ENCODE results near the gene GBP2.

GBP2 gene

GRCh38 chr1:89169166-89169565, 43.3 kb upstream of the GBP2 start:
- no peaks in the 10 kb centered on the region for H3K36me3 ChIP-seq
- H3K4me3 ChIP-seq (ENCODE audit: low read depth, low read length): no peak overlapping the region
- TF ChIP-seq CTCF (IDR thresholded peaks at IDR 0.05; ENCODE audit: low read depth, low read length): no peak
- H3K27me3 ChIP-seq: no peaks in the 10 kb centered on the region
- no peaks in the 10 kb centered on the region for H3K9me3 ChIP-seq
- DNase-seq: no peak
- H3K4me1 ChIP-seq: no peaks in the 10 kb centered on the region

GRCh38 chr1:89167590-89168230, 41.8 kb upstream of the GBP2 start:
- no peak for DNase-seq
- H3K9me3 ChIP-seq: no peaks in the 10 kb centered on the region
- no peaks in the 10 kb centered on the region for H3K36me3 ChIP-seq
- TF ChIP-seq CTCF (IDR thresholded peaks at IDR 0.05; ENCODE audit: low read depth, low read length): no peak
- no peaks in the 10 kb centered on the region for H3K4me1 ChIP-seq
- no peaks in the 10 kb centered on the region for H3K27me3 ChIP-seq
- no peak overlapping the region for H3K4me3 ChIP-seq (ENCODE audit: low read depth, low read length)

- no peak for DNase-seq
- no peaks in the 10 kb centered on the region for H3K36me3 ChIP-seq
- H3K4me3 ChIP-seq (ENCODE audit: low read depth, low read length): no peak overlapping the region
- H3K4me1 ChIP-seq: no peaks in the 10 kb centered on the region
- TF ChIP-seq CTCF (IDR thresholded peaks at IDR 0.05; ENCODE audit: low read depth, low read length): no peak
- H3K27me3 ChIP-seq: no peaks in the 10 kb centered on the region
- H3K9me3 ChIP-seq: no peaks in the 10 kb centered on the region
These were observed 40.8 kb upstream of the GBP2 start for GRCh38 chr1:89166705-89167104.

GRCh38 chr1:89165811-89166210, 39.9 kb upstream of the GBP2 start:
- DNase-seq: no peak
- Histone ChIP-seq H3K36me3 (no peaks in the 10 kb centered on the region), H3K9me3 (no peaks in the 10 kb centered on the region), H3K4me3 (ENCODE audit: low read depth, low read length) (no peak overlapping the region), H3K4me1 (no peaks in the 10 kb centered on the region), H3K27me3 (no peaks in the 10 kb centered on the region)
- TF ChIP-seq CTCF (IDR thresholded peaks at IDR 0.05; ENCODE audit: low read depth, low read length): no peak

GRCh38 chr1:89151047-89151446, 25.1 kb upstream of the GBP2 start:
- no peak for DNase-seq
- Histone ChIP-seq H3K4me3 (ENCODE audit: low read depth, low read length) (no peak overlapping the region), H3K9me3 (no peaks in the 10 kb centered on the region), H3K27me3 (no peaks in the 10 kb centered on the region), H3K4me1 (no peaks in the 10 kb centered on the region), H3K36me3 (no peaks in the 10 kb centered on the region)
- no peak for TF ChIP-seq CTCF (IDR thresholded peaks at IDR 0.05; ENCODE audit: low read depth, low read length)

- no peaks in the 10 kb centered on the region for H3K36me3 ChIP-seq
- no peak overlapping the region for H3K4me3 ChIP-seq (ENCODE audit: low read depth, low read length)
- H3K9me3 ChIP-seq: no peaks in the 10 kb centered on the region
- TF ChIP-seq CTCF (IDR thresholded peaks at IDR 0.05; ENCODE audit: low read depth, low read length): no peak
- DNase-seq: no peak
- no peaks in the 10 kb centered on the region for H3K4me1 ChIP-seq
- H3K27me3 ChIP-seq: no peaks in the 10 kb centered on the region
These were observed 24.1 kb upstream of the GBP2 start for GRCh38 chr1:89149976-89150375.

Data from BE2C (cell line).